CD4-positive, alpha-beta T cell treated with Interferon gamma for 1 hour (primary cell): ENCODE results near the gene MED23.
"Not testable (repeated sequence)": the region's sequence is repeated elsewhere in the genome, so short reads cannot be mapped to it uniquely, and the experiment has no call there.

Experiments
- DNase-seq: peaks from one replicate; pipeline ENCODE4 v3.0.0-alpha.2; 2020

MED23 gene

GRCh38 chr6:131568726-131569125, 59.3 kb downstream of the MED23 start:
- DNase-seq, result no peak

- DNase-seq, result no peak
Observed at GRCh38 chr6:131565056-131565455, 63.0 kb downstream of the MED23 start.

- no peak for DNase-seq
Observed at GRCh38 chr6:131561925-131562707, 65.9 kb downstream of the MED23 start.

- no peak for DNase-seq
Observed at GRCh38 chr6:131558922-131559321, 69.1 kb downstream of the MED23 start.

GRCh38 chr6:131555992-131556391, 72.0 kb downstream of the MED23 start:
- no peak for DNase-seq

- DNase-seq, result no peak
Observed at GRCh38 chr6:131552572-131552971, 75.5 kb downstream of the MED23 start.

GRCh38 chr6:131551902-131552301, 76.1 kb downstream of the MED23 start:
- DNase-seq, result no peak

GRCh38 chr6:131549811-131550210, 78.2 kb downstream of the MED23 start:
- no peak for DNase-seq

- DNase-seq, result no peak
Observed at GRCh38 chr6:131548441-131548840, 79.6 kb downstream of the MED23 start.

GRCh38 chr6:131547488-131547887, 80.6 kb downstream of the MED23 start:
- DNase-seq, result no peak

GRCh38 chr6:131545317-131545716, 82.7 kb downstream of the MED23 start:
- no peak for DNase-seq

GRCh38 chr6:131538615-131539014, 89.4 kb downstream of the MED23 start:
- DNase-seq, result not testable (repeated sequence)

GRCh38 chr6:131532580-131533039, 95.4 kb downstream of the MED23 start:
- DNase-seq, result no peak

GRCh38 chr6:131531681-131532080, 96.4 kb downstream of the MED23 start:
- not testable (repeated sequence) for DNase-seq

- not testable (repeated sequence) for DNase-seq
Observed at GRCh38 chr6:131530936-131531335, 97.1 kb downstream of the MED23 start.

GRCh38 chr6:131524695-131525336, 103.2 kb downstream of the MED23 start:
- DNase-seq, result peak; percentile 22

- DNase-seq, result no peak
Observed at GRCh38 chr6:131523988-131524673, 103.9 kb downstream of the MED23 start.
